GM19463 (cell line): ENCODE results near the gene CHST15.

Experiments used
- ATAC-seq: cut with Tn5 transposase; IDR thresholded peaks from one replicate; pipeline ENCODE4 v1.9.1; 2021; ENCODE audit warnings: mild to moderate bottlenecking, moderate library complexity; ENCODE audit not compliant: unreplicated experiment

The CHST15 gene

GRCh38 chr10:123974406-123974805 is 119.0 kb downstream of the CHST15 start:
- ATAC-seq: no peak

- ATAC-seq: no peak
Observed at GRCh38 chr10:123972481-123973401, 120.7 kb downstream of the CHST15 start.

- ATAC-seq: no peak
Observed at GRCh38 chr10:123970927-123971286, 122.5 kb downstream of the CHST15 start.

- no peak for ATAC-seq
Observed at GRCh38 chr10:123970207-123970926, 123.0 kb downstream of the CHST15 start.

GRCh38 chr10:123967626-123968243 is 125.7 kb downstream of the CHST15 start:
- no peak for ATAC-seq

- ATAC-seq: no peak
Observed at GRCh38 chr10:123966896-123967231, 126.5 kb downstream of the CHST15 start.

GRCh38 chr10:123965973-123966895 is 127.2 kb downstream of the CHST15 start:
- ATAC-seq: no peak

GRCh38 chr10:123964953-123965352 is 128.4 kb downstream of the CHST15 start:
- ATAC-seq: no peak

- ATAC-seq: no peak
Observed at GRCh38 chr10:123962756-123963530, 130.5 kb downstream of the CHST15 start.

GRCh38 chr10:123958241-123958640 is 135.2 kb downstream of the CHST15 start:
- no peak for ATAC-seq
